Brain microvascular endothelial cell (primary cell): ENCODE results near the gene SLC5A3.

Experiments
- DNase-seq: peaks from one replicate; pipeline ENCODE4 v3.0.0-alpha.2; 2020
- H3K27ac ChIP-seq: fragments of 250-450 bp; sonication (Bioruptor Pico); 2 replicates; pipeline ENCODE4 v1.5.1; 2020; ENCODE audit warnings: mild to moderate bottlenecking, moderate library complexity
- H3K27me3 ChIP-seq: fragments of 250-450 bp; sonication (Bioruptor Pico); replicated peaks from 2 replicates; pipeline ENCODE4 v1.5.1; 2020; ENCODE audit warnings: mild to moderate bottlenecking
- H3K36me3 ChIP-seq: fragments of 250-450 bp; sonication (Bioruptor Pico); replicated peaks from 2 replicates; pipeline ENCODE4 v1.5.1; 2020; ENCODE audit warnings: mild to moderate bottlenecking
- H3K4me3 ChIP-seq: 2 replicates; pipeline ENCODE4 v1.5.1; 2011; ENCODE audit warnings: low read depth, mild to moderate bottlenecking, control low read depth, low read length, moderate library complexity
- CTCF ChIP-seq: IDR thresholded peaks from 2 replicates; pipeline ENCODE4 v1.5.1; 2011; ENCODE audit warnings: low read depth, mild to moderate bottlenecking, moderate library complexity, low read length, control low read depth, inconsistent platforms; ENCODE audit errors: missing control alignments
- in situ Hi-C: cut with HindIII; loops from 2 replicates; pipeline ENCODE4 v1.10.0; 2017; ENCODE audit warnings: low sequenced_read_pairs, low pct_ligation_motif_present

Gene SLC5A3

DNA sequence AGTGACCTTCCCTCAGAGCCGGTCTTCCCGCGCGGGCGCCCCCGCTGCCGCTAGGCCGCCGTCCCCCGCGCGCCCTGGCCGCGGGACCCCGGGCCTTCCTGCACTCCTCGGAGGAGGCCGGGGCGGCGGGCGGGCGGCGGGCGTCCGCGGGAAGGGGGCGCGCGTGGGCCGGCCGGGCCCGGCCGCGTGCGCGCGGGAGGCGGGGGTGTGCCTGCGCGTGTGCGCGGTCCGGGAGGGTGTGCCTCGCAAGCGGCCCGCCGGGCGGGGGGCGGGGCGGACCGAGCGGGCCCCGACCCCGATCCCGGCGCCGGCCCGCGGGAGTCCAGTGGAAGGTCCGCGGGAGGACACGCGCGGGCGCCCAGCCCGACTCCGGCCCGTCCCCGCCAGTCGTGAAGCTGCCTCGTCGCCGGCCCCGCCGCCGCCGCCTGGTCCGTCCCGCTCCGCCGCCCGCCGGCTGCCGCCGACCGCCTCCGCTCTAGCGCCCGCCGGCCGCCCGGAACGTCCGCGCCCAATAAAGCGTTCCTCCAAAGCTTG is 438 bp downstream of the SLC5A3 start:
- no peak for TF ChIP-seq CTCF
- Histone ChIP-seq H3K27ac (no peak overlapping the region), H3K36me3 (no peaks in the 10 kb centered on the region), H3K27me3 (no peaks in the 10 kb centered on the region), H3K4me3 (peak overlapping the region; percentile 81)
- in situ Hi-C loops: no loop called here
- no peak for DNase-seq

GRCh38 chr21:34074283-34075090 is 1.1 kb downstream of the SLC5A3 start:
- in situ Hi-C loops: no loop called here

DNA sequence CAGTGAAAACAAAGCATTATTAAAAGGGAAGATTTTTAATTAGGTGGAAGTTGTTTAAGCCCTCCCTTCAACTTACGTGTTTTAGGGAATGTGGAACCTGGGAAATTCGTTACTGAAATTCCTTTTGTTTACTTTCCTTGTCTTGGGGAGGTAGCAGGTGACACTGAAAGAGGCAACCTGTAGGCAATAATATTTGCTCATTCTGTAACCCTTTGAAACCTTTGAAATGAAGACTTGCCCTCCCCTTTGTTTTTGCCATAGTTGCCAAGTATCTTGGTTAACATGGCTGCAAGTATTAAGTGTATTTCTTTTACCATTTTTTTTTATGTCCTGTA is 1.7 kb downstream of the SLC5A3 start:
- Histone ChIP-seq H3K27me3 (no peaks in the 10 kb centered on the region), H3K27ac (no peak overlapping the region), H3K36me3 (no peaks in the 10 kb centered on the region), H3K4me3 (peak overlapping the region; percentile 81)
- DNase-seq: no peak
- TF ChIP-seq CTCF: no peak
- in situ Hi-C loops: no loop called here

More at GRCh38 chr21:34074283-34075090, 1.1 kb downstream of the SLC5A3 start:
- Histone ChIP-seq H3K36me3 (no peaks in the 10 kb centered on the region), H3K4me3 (peak overlapping the region; percentile 81), H3K27me3 (no peaks in the 10 kb centered on the region), H3K27ac (no peak overlapping the region)
- DNase-seq: no peak
- no peak for TF ChIP-seq CTCF

DNA sequence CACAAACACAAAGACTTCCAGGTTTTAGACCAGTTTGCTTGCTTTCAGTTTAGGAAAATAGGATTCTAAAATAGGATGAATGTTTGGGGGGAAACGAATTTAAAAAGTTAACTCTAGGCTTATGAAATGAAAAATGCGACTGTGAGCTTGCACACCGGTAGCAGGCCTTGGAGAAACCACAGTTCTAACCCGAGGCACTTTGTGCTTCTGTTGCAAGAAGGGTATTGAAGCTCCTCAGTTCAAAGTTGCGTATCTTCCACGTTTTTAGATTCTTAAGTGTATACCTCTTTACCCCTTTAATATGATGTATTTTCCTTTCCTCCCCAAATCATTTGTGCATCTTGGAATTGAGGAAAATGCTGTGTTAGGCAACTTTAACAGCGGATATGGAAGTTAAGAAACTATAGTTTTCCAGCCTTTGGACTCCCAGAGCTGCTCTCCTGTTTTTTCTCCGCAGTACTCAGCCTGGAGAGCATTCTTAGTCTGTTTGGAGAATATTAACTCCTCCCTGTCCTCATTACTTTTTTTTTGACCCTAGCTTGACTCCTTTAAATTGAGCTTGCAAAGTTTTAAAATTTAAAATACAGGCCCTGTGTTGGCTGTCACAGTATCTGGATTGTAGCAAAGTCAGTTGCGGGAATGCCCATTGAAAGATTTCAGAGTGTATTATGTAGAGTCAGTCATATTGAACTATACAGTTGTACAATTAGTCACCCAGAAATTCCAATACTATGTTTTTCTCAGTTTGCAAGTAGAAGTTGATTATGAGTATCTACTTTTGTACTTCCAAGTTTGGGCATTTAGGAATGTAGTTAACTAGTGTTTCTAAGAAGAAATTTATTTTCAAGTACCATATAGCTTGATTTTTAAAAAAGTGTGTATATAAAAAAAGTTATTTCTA is 2.6 kb downstream of the SLC5A3 start:
- in situ Hi-C loops: no loop called here
- no peak overlapping the region for H3K27ac ChIP-seq
- no peaks in the 10 kb centered on the region for H3K36me3 ChIP-seq
- H3K27me3 ChIP-seq: no peaks in the 10 kb centered on the region
- DNase-seq: no peak
- TF ChIP-seq CTCF: no peak
- no peak overlapping the region for H3K4me3 ChIP-seq

- H3K27ac ChIP-seq: no peak overlapping the region
- H3K36me3 ChIP-seq: no peaks in the 10 kb centered on the region
- H3K27me3 ChIP-seq: no peaks in the 10 kb centered on the region
- in situ Hi-C loops: no loop called here
- H3K4me3 ChIP-seq: no peak overlapping the region
- no peak for DNase-seq
- TF ChIP-seq CTCF: no peak
Observed at GRCh38 chr21:34076835-34077234, 3.5 kb downstream of the SLC5A3 start.
